Kidney (tissue), 14 donors: ENCODE measurements around the gene RAB7A. TPM values are rescaled to one million over a fixed set of nuclear protein-coding genes. Genes with fewer than 3 reads are reported as not detected.
A peak's percentile ranks its signal among the peaks of the same experiment; 100 is the strongest.

ENCODE experiments used
- DNase-seq, 5 donors: peaks; one replicate each; pipeline ENCODE4 v3.0.0-alpha.2; 2013 to 2020
- FAIRE-seq: peaks from 2 replicates; lab custom pipeline; 2012; peaks lifted over from hg19 to GRCh38; lab: Jason Lieb, UNC
- H3K27ac ChIP-seq, 2 donors: one replicate each; pipeline ENCODE4 v1.7.0; 2013; ENCODE audit warnings: low read depth in 2 of 2, low read length in 2 of 2, inconsistent platforms in 1 of 2
- H3K27me3 ChIP-seq: one replicate; pipeline ENCODE4 v1.7.1; 2013; ENCODE audit warnings: low read length, inconsistent platforms; ENCODE audit not compliant: control insufficient read depth, insufficient read depth
- H3K36me3 ChIP-seq, 3 donors: one replicate each; pipeline versions ENCODE4 v1.7.0 to v1.7.1; 2013; ENCODE audit warnings: low read length in 3 of 3, control low read depth in 1 of 3, inconsistent platforms in 1 of 3; ENCODE audit not compliant: insufficient read depth in 3 of 3, control insufficient read depth in 2 of 3
- H3K4me1 ChIP-seq, 3 donors: one replicate each; pipeline versions ENCODE4 v1.7.0 to v1.7.1; 2013; ENCODE audit warnings: low read length in 3 of 3, inconsistent platforms in 1 of 3, low read depth in 1 of 3; ENCODE audit not compliant: control insufficient read depth in 2 of 3, insufficient read depth in 2 of 3
- H3K4me3 ChIP-seq, 3 donors: one replicate each; pipeline versions ENCODE4 v1.7.0 to v1.8.1; 2013; ENCODE audit warnings: low read length in 3 of 3, control low read depth in 1 of 3, inconsistent platforms in 1 of 3
- H3K9ac ChIP-seq, 3 donors: one replicate each; pipeline versions ENCODE4 v1.7.0 to v1.7.1; 2013; ENCODE audit warnings: low read length in 3 of 3, control low read depth in 1 of 3, inconsistent platforms in 1 of 3
- H3K9me3 ChIP-seq, 3 donors: one replicate each; pipeline versions ENCODE4 v1.7.0 to v1.7.1; 2013; ENCODE audit warnings: low read length in 3 of 3, control low read depth in 1 of 3, inconsistent platforms in 1 of 3; ENCODE audit not compliant: control insufficient read depth in 2 of 3, insufficient read depth in 1 of 3
- CTCF ChIP-seq: IDR thresholded peaks from 3 replicates; pipeline ENCODE4 v1.5.1; 2012; ENCODE audit warnings: mild to moderate bottlenecking, moderate library complexity, borderline replicate concordance; ENCODE audit not compliant: insufficient read depth; ENCODE audit errors: extremely low read depth
- intact Hi-C: fragments of 100-400 bp; cut with DNase I; formaldehyde crosslinking; loops from one replicate; pipeline ENCODE4 v1.11.1; 2022
- polyA plus RNA-seq: library from polyadenylated mRNA; stranded (reverse); fragments of 350-450 nt; fragmentation: Illumina TruSeq; extraction: RNeasy Lipid Tissue Mini Kit (QIAGEN cat#74804); gene quantifications from one replicate; pipeline ENCODE4 v1.2.3, GENCODE V29; 2014; ENCODE audit warnings: low read depth, low replicate concordance; ENCODE audit not compliant: insufficient read depth
- total RNA-seq: library from RNA; stranded (reverse); fragmentation: NEBNext Ultra II Directional; extraction: Animal tissue kit (Norgen Biotek cat#: 25700); gene quantifications from one replicate; pipeline ENCODE4 v1.2.1, GENCODE V29; 2021
- donor health status: control.
- donor health status: control.
- donor health status: control.
- donor health status: control.
- donor health status: control.
- donor health status: DM: yes; HTN: yes; CAD: no.
- donor health status: Normal renal cell carcinoma (clear cell type).

The RAB7A gene
- total and polyA plus RNA-seq, 2 donors from 2014 or later = 211 to 248 TPM

- DNase-seq = no peak
- Histone ChIP-seq H3K4me1 (peaks cover 0 to 9% (median 9%) of the 10 kb centered on the region in 3 donors), H3K4me3 (no peak overlapping the region), H3K9me3 (no peaks in the 10 kb centered on the region), H3K27me3 (no peaks in the 10 kb centered on the region), H3K27ac (no peak overlapping the region), H3K9ac (no peak overlapping the region), H3K36me3 (peaks cover 13 to 48% (median 19%) of the 10 kb centered on the region in 3 donors)
- intact Hi-C loops = no loop called here
- no peak for FAIRE-seq
- no peak for TF ChIP-seq CTCF
These were observed 75.9 kb downstream of the RAB7A start for GRCh38 chr3:128801779-128802380.

GRCh38 chr3:128803307-128803706 is 77.3 kb downstream of the RAB7A start:
- Histone ChIP-seq H3K9me3 (no peaks in the 10 kb centered on the region), H3K4me3 (no peak overlapping the region), H3K27me3 (no peaks in the 10 kb centered on the region), H3K4me1 (peaks cover 0 to 9% (median 9%) of the 10 kb centered on the region in 3 donors), H3K36me3 (peaks cover 14 to 43% (median 21%) of the 10 kb centered on the region in 3 donors), H3K9ac (no peak overlapping the region), H3K27ac (peak overlapping the region in 1 of 2 donors; percentile 56)
- no peak for DNase-seq
- FAIRE-seq = no peak
- TF ChIP-seq CTCF = no peak
- intact Hi-C loops = no loop called here

- peak overlapping the region in 1 of 3 donors; percentile 17 for H3K9ac ChIP-seq
- peak in 3 of 5 donors; percentile 48 to 87 (median 82) for DNase-seq
- H3K36me3 ChIP-seq = peaks cover 11 to 43% (median 25%) of the 10 kb centered on the region in 3 donors
- intact Hi-C loops = no loop called here
- H3K9me3 ChIP-seq = no peaks in the 10 kb centered on the region
- H3K27ac ChIP-seq = peak overlapping the region; percentile 27 to 56
- TF ChIP-seq CTCF = no peak
- peaks cover 0 to 9% (median 9%) of the 10 kb centered on the region in 3 donors for H3K4me1 ChIP-seq
- no peak for FAIRE-seq
- H3K27me3 ChIP-seq = no peaks in the 10 kb centered on the region
- H3K4me3 ChIP-seq = peak overlapping the region in 2 of 3 donors; percentile 47 to 49
These were observed 78.2 kb downstream of the RAB7A start for GRCh38 chr3:128804017-128804810.
